Mucosa of stomach (tissue), 1 donor: ENCODE data around the gene STK4.

Experiments used
- H3K27me3 ChIP-seq: one replicate; pipeline ENCODE4 v1.7.0; 2013; ENCODE audit warnings: mild to moderate bottlenecking, low read length; ENCODE audit not compliant: control insufficient read depth, insufficient read depth
- H3K36me3 ChIP-seq: one replicate; pipeline ENCODE4 v1.7.0; 2013; ENCODE audit warnings: low read length; ENCODE audit not compliant: control insufficient read depth, insufficient read depth
- H3K4me1 ChIP-seq: one replicate; pipeline ENCODE4 v1.7.0; 2013; ENCODE audit warnings: mild to moderate bottlenecking, low read length; ENCODE audit not compliant: control insufficient read depth, insufficient read depth
- H3K4me3 ChIP-seq: one replicate; pipeline ENCODE4 v1.7.0; 2013; ENCODE audit warnings: low read length
- H3K9ac ChIP-seq: one replicate; pipeline ENCODE4 v1.7.0; 2013; ENCODE audit warnings: mild to moderate bottlenecking, low read length, moderate library complexity
- H3K9me3 ChIP-seq: one replicate; pipeline ENCODE4 v1.7.0; 2013; ENCODE audit warnings: mild to moderate bottlenecking, low read length, moderate library complexity; ENCODE audit not compliant: control insufficient read depth
- donor health status: Pancreatic carcinoma.

The STK4 gene

GRCh38 chr20:45115829-45116228 lies 149.5 kb downstream of the STK4 start:
- Histone ChIP-seq H3K4me1 (no peaks in the 10 kb centered on the region), H3K36me3 (no peaks in the 10 kb centered on the region), H3K4me3 (no peak overlapping the region), H3K9ac (no peak overlapping the region), H3K9me3 (no peaks in the 10 kb centered on the region), H3K27me3 (peaks cover 14% of the 10 kb centered on the region)

- no peaks in the 10 kb centered on the region for H3K36me3 ChIP-seq
- no peaks in the 10 kb centered on the region for H3K4me1 ChIP-seq
- H3K9ac ChIP-seq: no peak overlapping the region
- H3K9me3 ChIP-seq: no peaks in the 10 kb centered on the region
- H3K4me3 ChIP-seq: no peak overlapping the region
- H3K27me3 ChIP-seq: peaks cover 6% of the 10 kb centered on the region
These were observed 151.3 kb downstream of the STK4 start for GRCh38 chr20:45117581-45117980.

- Histone ChIP-seq H3K36me3 (no peaks in the 10 kb centered on the region), H3K4me1 (no peaks in the 10 kb centered on the region), H3K27me3 (peaks cover 6% of the 10 kb centered on the region), H3K9ac (no peak overlapping the region), H3K9me3 (no peaks in the 10 kb centered on the region), H3K4me3 (no peak overlapping the region)
These were observed 151.7 kb downstream of the STK4 start for GRCh38 chr20:45118028-45118427.

- no peaks in the 10 kb centered on the region for H3K4me1 ChIP-seq
- H3K9me3 ChIP-seq: no peaks in the 10 kb centered on the region
- peaks cover 8% of the 10 kb centered on the region for H3K27me3 ChIP-seq
- no peaks in the 10 kb centered on the region for H3K36me3 ChIP-seq
- H3K9ac ChIP-seq: no peak overlapping the region
- H3K4me3 ChIP-seq: no peak overlapping the region
These were observed 153.4 kb downstream of the STK4 start for GRCh38 chr20:45119556-45120266.

GRCh38 chr20:45121388-45121787 lies 155.1 kb downstream of the STK4 start:
- no peaks in the 10 kb centered on the region for H3K9me3 ChIP-seq
- H3K4me3 ChIP-seq: no peak overlapping the region
- H3K36me3 ChIP-seq: no peaks in the 10 kb centered on the region
- no peak overlapping the region for H3K9ac ChIP-seq
- peaks cover 5% of the 10 kb centered on the region for H3K27me3 ChIP-seq
- H3K4me1 ChIP-seq: no peaks in the 10 kb centered on the region

- no peaks in the 10 kb centered on the region for H3K4me1 ChIP-seq
- peaks cover 5% of the 10 kb centered on the region for H3K27me3 ChIP-seq
- no peaks in the 10 kb centered on the region for H3K9me3 ChIP-seq
- no peak within 1 kb of the TSS for H3K4me3 ChIP-seq
- no peak within 1 kb of the TSS for H3K9ac ChIP-seq
- H3K36me3 ChIP-seq: no peaks in the 10 kb centered on the region
These were observed 158.1 kb downstream of the STK4 start, which contains the start of gene WFDC12 for GRCh38 chr20:45124365-45124764. WFDC12 (minus strand) TSS chr20:45124465; CDS start chr20:45124447, 18 bp downstream.

- Histone ChIP-seq H3K4me1 (no peaks in the 10 kb centered on the region), H3K9ac (no peak overlapping the region), H3K36me3 (no peaks in the 10 kb centered on the region), H3K9me3 (no peaks in the 10 kb centered on the region), H3K4me3 (no peak overlapping the region), H3K27me3 (peaks cover 5% of the 10 kb centered on the region)
These were observed 161.8 kb downstream of the STK4 start for GRCh38 chr20:45128099-45128498.
